IMR-90 (cell line): ENCODE results near the gene ZNF77. TPM values are rescaled to one million over a fixed set of nuclear protein-coding genes. Genes with fewer than 3 reads are reported as not detected.

Experiments used
- ATAC-seq: fragments of 200-7000 bp; cut with Tn5 transposase; 2 replicates; pipeline ENCODE4 v1.9.1; 2020; ENCODE audit warnings: low read depth, mild to moderate bottlenecking, moderate library complexity
- BruUV-seq: library from RNA; stranded (reverse); fragments of 400-500 nt; replicated peaks from 2 replicates; lab custom pipeline; 2021; lab: Mats Ljungman, UMichigan
- CTCF ChIA-PET: fragments of 300-600 bp; formaldehyde crosslinking; extraction: SDS; loops from one replicate; lab custom pipeline; 2021; ENCODE audit warnings: antibody characterized with exemption; lab: Yijun Ruan, JAX
- POLR2A ChIA-PET: fragments of 300-600 bp; sonication (Branson Sonifier 250); formaldehyde crosslinking; loops from one replicate; lab custom pipeline; 2022; ENCODE audit warnings: antibody characterized with exemption; ENCODE audit not compliant: unreplicated experiment; lab: Charles Lee
- DNase-seq: peaks from one replicate; pipeline ENCODE4 v3.0.0; 2013
- H2AFZ ChIP-seq: replicated peaks from 2 replicates; pipeline ENCODE3; 2013; ENCODE audit warnings: low read length, mild to moderate bottlenecking; ENCODE audit not compliant: poor library complexity
- H2AK5ac ChIP-seq: 2 replicates; pipeline ENCODE4 v1.6.1; 2013; ENCODE audit warnings: low read depth, low read length, inconsistent platforms
- H2AK9ac ChIP-seq: replicated peaks from 2 replicates; pipeline ENCODE3; 2013; ENCODE audit warnings: mild to moderate bottlenecking, low read depth, low read length, moderate library complexity; ENCODE audit not compliant: poor library complexity
- H2BK120ac ChIP-seq: 2 replicates; pipeline ENCODE4 v1.6.1; 2013; ENCODE audit warnings: low read depth, low read length, inconsistent platforms
- H2BK15ac ChIP-seq: 3 replicates; pipeline ENCODE4 v1.6.1; 2013; ENCODE audit warnings: low read depth, low read length, inconsistent platforms
- H2BK20ac ChIP-seq: 2 replicates; pipeline ENCODE4 v1.6.1; 2013; ENCODE audit warnings: low read depth, mild to moderate bottlenecking, inconsistent platforms, low read length, moderate library complexity
- H2BK5ac ChIP-seq: 2 replicates; pipeline ENCODE4 v1.6.1; 2013; ENCODE audit warnings: mild to moderate bottlenecking, low read depth, low read length, inconsistent platforms; ENCODE audit not compliant: poor library complexity, severe bottlenecking
- H3K14ac ChIP-seq: replicated peaks from 2 replicates; pipeline ENCODE4 v1.6.1; 2013; ENCODE audit warnings: low read depth, low read length, inconsistent platforms
- H3K18ac ChIP-seq: 2 replicates; pipeline ENCODE4 v1.6.1; 2013; ENCODE audit warnings: low read depth, low read length, control low read depth
- H3K23ac ChIP-seq: 2 replicates; pipeline ENCODE4 v1.6.1; 2013; ENCODE audit warnings: low read depth, low read length, inconsistent platforms
- H3K27ac ChIP-seq: 2 replicates; pipeline ENCODE4 v1.5.1; 2013; ENCODE audit warnings: mild to moderate bottlenecking, control low read depth, low read length; ENCODE audit not compliant: insufficient read depth
- H3K27me3 ChIP-seq: 2 replicates; pipeline ENCODE4 v1.6.1; 2013; ENCODE audit warnings: low read length; ENCODE audit not compliant: control insufficient read depth, insufficient read depth
- H3K36me3 ChIP-seq: 2 replicates; pipeline ENCODE4 v1.6.1; 2013; ENCODE audit warnings: low read length, mixed read lengths; ENCODE audit not compliant: control insufficient read depth, insufficient read depth
- H3K4ac ChIP-seq: 2 replicates; pipeline ENCODE4 v1.6.1; 2013; ENCODE audit warnings: low read depth, low read length, inconsistent platforms
- H3K4me1 ChIP-seq: 2 replicates; pipeline ENCODE4 v1.6.1; 2013; ENCODE audit warnings: low read length, mixed read lengths; ENCODE audit not compliant: control insufficient read depth, insufficient read depth
- H3K4me2 ChIP-seq: 2 replicates; pipeline ENCODE4 v1.6.1; 2013; ENCODE audit warnings: low read depth, mild to moderate bottlenecking, control low read depth, low read length, moderate library complexity
- H3K4me3 ChIP-seq: 2 replicates; pipeline ENCODE4 v1.5.1; 2013; ENCODE audit warnings: low read depth, mild to moderate bottlenecking, control low read depth, low read length, moderate library complexity; ENCODE audit not compliant: insufficient read depth
- H3K56ac ChIP-seq: 2 replicates; pipeline ENCODE4 v1.6.1; 2013; ENCODE audit warnings: low read length, inconsistent platforms; ENCODE audit not compliant: insufficient read depth; ENCODE audit errors: extremely low read depth
- H3K79me1 ChIP-seq, 2 experiments: 2 replicates each; pipeline ENCODE4 v1.6.1; 2013; ENCODE audit warnings: low read length in 2 of 2, inconsistent platforms in 1 of 2, low read depth in 1 of 2
- H3K9ac ChIP-seq: 2 replicates; pipeline ENCODE4 v1.6.1; 2013; ENCODE audit warnings: low read depth, low read length, control low read depth
- H3K9me1 ChIP-seq: 2 replicates; pipeline ENCODE4 v1.6.1; 2013; ENCODE audit warnings: low read length, inconsistent platforms; ENCODE audit not compliant: insufficient read depth
- H3K9me3 ChIP-seq: 2 replicates; pipeline ENCODE4 v1.6.1; 2013; ENCODE audit warnings: low read length; ENCODE audit not compliant: control insufficient read depth, insufficient read depth
- H4K20me1 ChIP-seq: 2 replicates; pipeline ENCODE4 v1.6.1; 2013; ENCODE audit warnings: low read length, inconsistent platforms; ENCODE audit not compliant: insufficient read depth
- H4K5ac ChIP-seq: 2 replicates; pipeline ENCODE4 v1.6.1; 2013; ENCODE audit warnings: mild to moderate bottlenecking, low read depth, low read length, control low read depth
- H4K8ac ChIP-seq, 2 experiments: 2 replicates each; pipeline ENCODE4 v1.6.1; 2013; ENCODE audit warnings: low read depth in 2 of 2, low read length in 2 of 2, control low read depth in 1 of 2, inconsistent platforms in 1 of 2
- H4K91ac ChIP-seq: 2 replicates; pipeline ENCODE4 v1.6.1; 2013; ENCODE audit warnings: low read depth, low read length, inconsistent platforms; ENCODE audit not compliant: insufficient read depth
- BHLHE40 ChIP-seq: fragments of 150-350 bp; IDR thresholded peaks from 2 replicates; pipeline ENCODE4 v1.6.1; 2016; ENCODE audit warnings: mild to moderate bottlenecking, low read depth, low read length
- CEBPB ChIP-seq: IDR thresholded peaks from 2 replicates; pipeline ENCODE4 v1.6.1; 2012; ENCODE audit warnings: low read depth, low read length, improper control_type of control experiment
- CHD1 ChIP-seq: IDR thresholded peaks from 2 replicates; pipeline ENCODE4 v1.6.1; 2012; ENCODE audit warnings: low read depth, low read length, improper control_type of control experiment
- CTCF ChIP-seq: conservative IDR thresholded peaks from 2 replicates; pipeline ENCODE4 v1.5.1; 2012; ENCODE audit warnings: mild to moderate bottlenecking, low read depth, low read length, improper control_type of control experiment
- ELK1 ChIP-seq: fragments of 150-350 bp; IDR thresholded peaks from 2 replicates; pipeline ENCODE4 v1.6.1; 2016; ENCODE audit warnings: low read depth, mild to moderate bottlenecking, low read length, moderate library complexity, borderline replicate concordance
- FOS ChIP-seq: fragments of 150-350 bp; IDR thresholded peaks from 2 replicates; pipeline ENCODE4 v1.6.1; 2016; ENCODE audit warnings: low read depth, low read length
- MAFK ChIP-seq: IDR thresholded peaks from 2 replicates; pipeline ENCODE4 v1.6.1; 2012; ENCODE audit warnings: low read depth, low read length, improper control_type of control experiment
- MAZ ChIP-seq: IDR thresholded peaks from 2 replicates; pipeline ENCODE4 v1.6.1; 2012; ENCODE audit warnings: low read depth, mild to moderate bottlenecking, low read length, improper control_type of control experiment, moderate library complexity, borderline replicate concordance
- MXI1 ChIP-seq: IDR thresholded peaks from 2 replicates; pipeline ENCODE4 v1.6.1; 2012; ENCODE audit warnings: low read depth, mild to moderate bottlenecking, low read length, moderate library complexity, borderline replicate concordance
- NFE2L2 ChIP-seq: fragments of 150-350 bp; IDR thresholded peaks from 2 replicates; pipeline ENCODE4 v1.6.1; 2016; ENCODE audit warnings: low read depth, mild to moderate bottlenecking, low read length
- POLR2A ChIP-seq: IDR thresholded peaks from 2 replicates; pipeline ENCODE4 v1.6.1; 2012; ENCODE audit warnings: mild to moderate bottlenecking, low read depth, low read length
- RAD21 ChIP-seq: IDR thresholded peaks from 2 replicates; pipeline ENCODE4 v1.6.1; 2012; ENCODE audit warnings: low read length, improper control_type of control experiment
- RCOR1 ChIP-seq: IDR thresholded peaks from 2 replicates; pipeline ENCODE4 v1.6.1; 2012; ENCODE audit warnings: mild to moderate bottlenecking, low read length, improper control_type of control experiment; ENCODE audit not compliant: insufficient replicate concordance
- RFX5 ChIP-seq: IDR thresholded peaks from 2 replicates; pipeline ENCODE4 v1.8.0; 2012; ENCODE audit warnings: low read depth, mild to moderate bottlenecking, low read length, moderate library complexity
- SMC3 ChIP-seq: fragments of 150-350 bp; IDR thresholded peaks from 2 replicates; pipeline ENCODE4 v1.6.1; 2016; ENCODE audit warnings: low read depth, mild to moderate bottlenecking, antibody characterized with exemption, low read length, moderate library complexity
- USF2 ChIP-seq: fragments of 150-350 bp; IDR thresholded peaks from 2 replicates; pipeline ENCODE4 v1.6.1; 2017; ENCODE audit warnings: mild to moderate bottlenecking, antibody characterized with exemption, low read length, low read depth
- WGBS, 2 experiments: methylation state at CpG; one replicate each; pipeline versions ENCODE4 v1.1.5 to v1.1.7; 2013; ENCODE audit warnings: missing lambda C conversion rate in 2 of 2; ENCODE audit not compliant: insufficient read length in 1 of 2; ENCODE audit errors: extremely low coverage in 2 of 2; 5-methylcytosine and 5-hydroxymethylcytosine counted together
- dilution Hi-C: fragments of 300-500 bp; cut with HindIII; formaldehyde crosslinking; loops from one replicate; pipeline ENCODE4 v1.14.3; 2018; ENCODE audit warnings: low sequenced_read_pairs; ENCODE audit not compliant: unreplicated experiment
- in situ Hi-C: fragments of 300-500 bp; cut with MboI; formaldehyde crosslinking; loops from 3 replicates; pipeline ENCODE4 v1.14.3; 2019; ENCODE audit warnings: low sequenced_read_pairs, inconsistent platforms, mixed read lengths
- intact Hi-C: fragments of 100-400 bp; cut with micrococcal nuclease; formaldehyde crosslinking; loops from 2 replicates; pipeline ENCODE4 v1.10.0; 2022
- polyA plus RNA-seq, 3 experiments: library from polyadenylated mRNA; depleted of rRNA; stranded (reverse); fragments of >200 nt; gene quantifications; 2 replicates each; pipeline ENCODE4 v1.2.3, GENCODE V29; 2012; ENCODE audit warnings: low replicate concordance in 1 of 3
- total RNA-seq: library from RNA; depleted of rRNA; stranded (reverse); fragments of >200 nt; gene quantifications from 2 replicates; pipeline ENCODE4 v1.2.3, GENCODE V29; 2012

The ZNF77 gene
- total and polyA plus RNA-seq, 2 of the 4 experiments (the other 2 are of a cell fraction): 3.6 to 6.5 TPM

GRCh38 chr19:2957160-2957559 is 12.4 kb upstream of the ZNF77 start:
- no peak overlapping the region for H2BK15ac ChIP-seq
- no peaks in the 10 kb centered on the region for H3K9me3 ChIP-seq
- WGBS, 2 experiments: 100% methylated on average over 1 of the region's 5 CpGs; no CpG with 5 or more reads in 1 of the 2 experiments
- H4K5ac ChIP-seq: no peak overlapping the region
- intact Hi-C loops (no loop called here), dilution Hi-C loops (no loop called here), in situ Hi-C loops (loop anchor here (5.0 to 25.0 kb wide), 2 partner anchors 205 to 530 kb away; partner anchors contain the start of genes SMIM24 and SMIM44)
- no peak overlapping the region for H3K27ac ChIP-seq
- H4K20me1 ChIP-seq: no peaks in the 10 kb centered on the region
- H3K56ac ChIP-seq: no peak overlapping the region
- H3K36me3 ChIP-seq: no peaks in the 10 kb centered on the region
- H3K79me1 ChIP-seq: no peaks in the 10 kb centered on the region
- H4K91ac ChIP-seq: no peak overlapping the region
- H3K14ac ChIP-seq: no peak overlapping the region
- H3K27me3 ChIP-seq: peaks cover 3% of the 10 kb centered on the region
- H2BK5ac ChIP-seq: no peak overlapping the region
- H2AK5ac ChIP-seq: no peak overlapping the region
- no peak overlapping the region for H2BK20ac ChIP-seq
- no peak overlapping the region for H2AK9ac ChIP-seq
- no peak overlapping the region for H3K18ac ChIP-seq
- POLR2A ChIA-PET: no interaction called here
- no TSS peak for BruUV-seq
- no peak for TF ChIP-seq SMC3
- no peak for TF ChIP-seq POLR2A
- no peak for TF ChIP-seq RCOR1
- TF ChIP-seq MAFK: no peak
- TF ChIP-seq NFE2L2: no peak
- no peak for TF ChIP-seq MAZ
- TF ChIP-seq BHLHE40: no peak
- TF ChIP-seq FOS: no peak
- TF ChIP-seq MXI1: no peak
- no peak for TF ChIP-seq CTCF
- no peak for TF ChIP-seq ELK1
- no peak for TF ChIP-seq CHD1
- TF ChIP-seq USF2: no peak
- no peak for TF ChIP-seq RFX5
- TF ChIP-seq RAD21: no peak
- no peak for TF ChIP-seq CEBPB
- no peak overlapping the region for H2BK120ac ChIP-seq
- H2AFZ ChIP-seq: no peak overlapping the region
- CTCF ChIA-PET: no interaction called here
- H3K4me3 ChIP-seq: no peak overlapping the region
- H3K9me1 ChIP-seq: no peaks in the 10 kb centered on the region
- H3K4me2 ChIP-seq: no peak overlapping the region
- ATAC-seq: no peak
- H3K23ac ChIP-seq: no peak overlapping the region
- no peak overlapping the region for H3K4ac ChIP-seq
- H3K9ac ChIP-seq: no peak overlapping the region
- no peaks in the 10 kb centered on the region for H3K4me1 ChIP-seq
- no peak overlapping the region for H4K8ac ChIP-seq
- DNase-seq: no peak
